ENCODE data around the gene UGT8.
"Not testable (repeated sequence)": the region's sequence is repeated elsewhere in the genome, so short reads cannot be mapped to it uniquely, and the experiment has no call there.

The UGT8 gene

DNA sequence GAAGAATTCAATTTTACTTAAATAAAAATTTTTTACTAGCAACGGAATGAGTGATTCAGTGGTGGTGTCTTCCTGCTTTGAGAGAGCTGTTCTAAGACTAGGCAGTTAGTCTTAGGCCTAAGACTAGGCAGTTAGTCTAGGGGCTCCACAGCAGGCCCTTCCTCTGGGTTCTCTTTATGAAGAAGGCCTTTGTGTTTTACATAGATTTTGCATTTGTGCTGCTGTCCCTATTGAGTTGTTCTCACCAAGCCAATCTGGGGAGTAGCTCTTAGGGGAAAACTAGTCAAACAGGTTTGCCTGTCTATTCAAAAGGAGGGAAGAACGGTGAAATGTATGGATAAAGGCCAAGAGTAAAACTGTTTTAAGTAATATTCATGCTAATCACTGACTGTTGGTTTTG lies 7.6 kb downstream of the UGT8 start:
- no peak for DNase-seq

DNA sequence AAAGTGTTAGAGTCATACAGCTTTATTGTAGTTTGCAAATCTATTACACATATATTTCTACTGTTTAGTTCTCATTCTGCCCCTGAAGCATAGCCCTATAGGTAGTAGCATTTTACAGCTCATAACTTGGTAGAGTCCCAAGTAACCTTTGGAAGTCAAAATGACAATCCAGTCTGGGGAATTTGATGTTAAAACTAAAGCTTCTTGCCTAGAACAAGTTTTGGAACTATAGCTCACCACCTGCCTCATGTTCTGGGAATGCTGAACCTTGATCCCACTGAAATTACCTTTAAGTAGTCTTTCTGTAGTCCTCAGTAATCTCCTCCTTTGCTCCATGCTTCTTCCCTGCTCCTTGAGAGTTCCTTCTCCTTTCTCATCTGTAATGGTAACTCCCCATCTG lies 8.4 kb downstream of the UGT8 start:
- DNase-seq, result no peak

DNA sequence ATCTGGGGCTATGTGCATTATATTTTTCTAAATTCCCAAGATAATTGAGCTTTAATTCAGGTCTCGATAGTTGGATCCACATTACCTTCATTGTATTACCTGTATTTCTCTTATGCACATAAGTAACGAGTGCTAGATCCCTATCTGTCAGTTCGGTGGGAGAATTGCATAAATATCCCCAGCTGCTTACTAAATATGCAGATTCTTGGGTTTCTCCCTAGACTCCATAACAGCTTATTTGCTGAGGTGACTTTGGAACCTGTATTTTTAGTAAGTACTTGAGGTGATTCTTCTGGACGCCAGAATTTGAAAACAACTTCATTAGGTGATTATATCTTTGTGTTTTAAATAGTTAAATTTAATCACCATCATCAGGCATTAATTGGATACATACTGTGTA lies 15.0 kb downstream of the UGT8 start:
- no peak for DNase-seq

DNA sequence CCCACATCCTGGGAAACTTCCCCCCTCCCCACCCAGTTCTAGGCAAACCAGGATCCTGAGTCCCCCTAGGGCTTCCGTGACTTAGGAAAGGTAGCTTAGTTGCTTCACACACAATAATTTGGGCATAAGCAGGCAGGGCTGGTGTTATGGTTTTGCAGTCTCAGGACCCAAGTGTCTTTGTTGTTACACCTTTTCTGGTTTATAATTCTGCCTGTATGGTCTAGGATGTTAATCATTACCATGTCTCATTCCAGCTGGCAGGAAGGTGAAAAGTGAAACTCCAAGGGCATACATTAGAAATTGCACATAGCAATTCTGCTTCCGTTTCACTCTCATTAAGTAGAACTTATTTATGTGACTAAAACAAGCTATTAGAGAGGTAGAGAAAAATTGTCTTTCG lies 16.8 kb downstream of the UGT8 start:
- no peak for DNase-seq

DNA sequence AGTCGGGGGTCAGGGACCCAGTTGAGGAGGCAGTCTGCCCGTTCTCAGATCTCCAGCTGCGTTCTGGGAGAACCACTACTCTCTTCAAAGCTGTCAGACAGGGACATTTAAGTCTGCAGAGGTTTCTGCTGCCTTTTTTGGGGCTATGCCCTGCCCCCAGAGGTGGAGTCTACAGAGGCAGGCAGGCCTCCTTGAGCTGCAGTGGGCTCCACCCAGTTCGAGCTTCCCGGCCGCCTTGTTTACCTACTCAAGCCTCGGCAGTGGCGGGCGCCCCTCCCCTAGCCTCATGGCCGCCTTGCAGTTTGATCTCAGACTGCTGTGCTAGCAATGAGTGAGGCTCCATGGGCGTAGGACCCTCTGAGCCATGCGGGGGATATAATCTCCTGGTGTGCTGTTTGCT lies 17.4 kb downstream of the UGT8 start:
- not testable (repeated sequence) for DNase-seq

DNA sequence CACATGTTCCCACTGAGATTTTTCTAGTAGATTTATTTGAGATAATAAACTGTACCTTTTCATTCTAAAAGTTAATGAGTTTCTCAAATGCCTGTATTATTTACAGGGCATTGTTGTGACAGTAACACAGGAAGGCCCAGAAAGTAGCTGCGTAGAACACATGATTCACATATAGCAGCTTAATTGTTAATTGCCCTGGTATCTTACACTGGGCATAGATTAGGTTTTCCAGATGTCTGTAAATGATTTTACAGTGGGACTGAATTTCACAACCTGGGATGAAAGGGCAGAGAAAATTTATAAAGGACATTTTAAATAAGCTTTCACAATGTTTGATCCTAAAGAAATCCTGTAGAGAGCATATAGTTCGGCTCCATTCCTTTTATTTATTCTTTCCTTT lies 27.6 kb downstream of the UGT8 start:
- DNase-seq, result no peak

DNA sequence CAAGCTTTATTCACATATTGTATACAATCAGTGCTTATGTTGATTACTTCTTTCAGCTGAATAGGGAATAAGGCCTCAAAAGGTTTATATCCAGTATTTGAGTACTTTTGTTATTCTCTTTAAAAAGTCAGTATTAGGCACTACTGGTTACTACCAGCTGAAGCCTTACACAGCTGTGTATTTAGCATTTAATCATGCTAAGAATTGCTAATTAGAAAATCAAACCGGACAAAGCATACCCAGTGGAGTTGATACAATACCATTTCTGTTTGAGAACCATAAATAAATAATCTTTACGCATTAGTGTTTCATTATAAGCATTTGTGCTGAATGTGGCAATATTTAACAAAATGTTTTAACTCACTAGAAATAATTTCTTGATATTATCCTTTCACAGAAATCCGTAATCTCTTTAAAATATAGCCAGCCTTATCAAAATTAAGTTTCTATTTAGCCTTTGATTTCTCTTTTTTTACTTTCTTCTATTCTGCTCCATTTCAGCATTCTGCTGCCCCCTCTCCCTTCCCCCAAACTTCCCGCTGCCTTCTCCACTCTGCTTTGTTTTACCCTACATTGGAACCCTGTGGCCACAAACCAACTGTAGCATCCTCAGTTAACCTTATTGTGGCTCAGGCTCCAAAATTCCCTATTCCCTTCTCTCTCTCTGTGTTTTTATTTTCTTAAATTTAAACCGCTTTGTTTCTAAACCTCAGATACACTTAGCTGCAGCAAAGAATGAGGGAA lies 37.8 kb downstream of the UGT8 start:
- DNase-seq, result no peak

DNA sequence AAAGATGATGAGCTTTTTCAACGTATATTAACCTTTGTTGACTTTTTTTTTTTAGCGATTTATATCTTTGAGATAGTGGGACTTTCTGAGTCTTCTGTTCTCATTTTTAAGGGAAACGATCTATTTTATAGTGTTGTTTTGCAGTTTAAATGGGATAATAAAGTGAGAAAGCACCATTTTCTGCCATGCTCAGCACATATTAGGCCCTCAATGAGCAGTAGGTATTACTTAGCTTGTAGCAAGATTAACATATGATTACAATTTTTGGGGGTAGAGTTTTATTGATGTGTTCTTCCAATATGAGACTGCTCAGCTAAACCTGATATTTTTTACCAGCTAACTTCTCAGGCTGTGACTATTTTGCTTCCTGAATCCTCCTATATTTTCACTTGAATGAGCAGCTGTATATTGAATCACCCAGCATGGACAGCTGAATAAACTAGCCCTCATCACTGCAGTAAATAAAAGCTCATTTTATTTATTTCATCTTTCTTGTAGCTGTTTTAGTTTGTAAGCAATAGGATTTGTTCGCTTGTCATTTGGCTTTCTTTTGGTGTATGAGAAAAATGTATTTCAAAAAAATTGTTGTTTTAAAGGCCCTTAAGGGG lies 43.7 kb downstream of the UGT8 start:
- no peak for DNase-seq

DNA sequence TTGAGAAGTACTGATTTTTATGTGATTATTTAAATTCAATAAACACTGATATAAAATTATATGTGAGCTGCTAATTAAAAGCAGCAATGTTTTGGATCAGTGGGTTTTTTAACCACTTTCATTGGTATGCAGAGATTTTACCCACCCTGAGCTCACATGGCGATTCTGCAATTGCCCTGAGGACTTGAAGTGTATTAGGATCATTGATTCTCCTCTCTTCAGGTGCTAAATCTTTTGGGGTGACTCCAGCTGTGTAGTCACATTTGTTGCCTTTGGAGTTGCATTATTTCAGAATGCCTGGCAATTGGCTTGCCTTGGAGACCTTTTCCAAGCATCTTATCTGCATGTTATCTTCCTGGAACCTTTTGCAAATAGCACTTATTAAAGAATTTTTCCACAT lies 51.3 kb downstream of the UGT8 start:
- DNase-seq, result no peak

DNA sequence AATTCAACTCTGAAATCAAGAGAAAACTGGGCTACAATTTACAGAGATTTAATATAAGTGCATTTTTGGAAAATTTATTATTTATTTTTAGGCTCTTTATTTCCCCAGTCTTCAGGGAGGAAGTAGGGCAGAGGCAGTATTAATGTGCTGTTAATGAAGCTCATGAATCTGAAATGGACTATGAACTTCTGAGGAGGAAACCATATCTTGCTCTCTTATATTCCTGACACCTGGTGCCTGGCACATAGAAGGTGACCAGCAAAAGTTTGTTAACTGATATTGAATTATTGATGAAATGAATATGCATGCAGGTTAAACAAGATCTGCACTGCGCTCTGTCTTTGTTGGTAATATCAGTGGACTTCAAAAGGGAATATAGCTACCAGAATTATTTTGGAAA lies 55.1 kb downstream of the UGT8 start:
- DNase-seq, result no peak

DNA sequence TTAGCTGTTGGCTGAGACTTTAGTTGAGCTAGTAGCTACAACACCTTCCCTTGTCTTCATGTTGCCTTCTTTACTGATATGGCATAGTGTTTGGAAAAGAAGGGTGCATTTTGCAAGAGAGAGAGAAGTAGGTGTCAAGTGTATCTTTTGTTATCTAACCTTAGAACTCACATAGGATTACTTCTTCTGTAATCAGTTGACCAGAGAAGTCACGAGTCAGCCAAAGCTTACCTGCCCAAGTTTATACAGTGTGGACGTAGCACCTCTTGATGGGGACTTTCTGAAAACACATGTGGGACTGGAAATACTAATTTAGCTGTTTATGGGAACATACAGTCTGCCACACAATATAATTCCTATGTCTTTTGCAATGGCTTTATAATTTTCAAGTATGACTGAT lies 56.0 kb downstream of the UGT8 start:
- no peak for DNase-seq

DNA sequence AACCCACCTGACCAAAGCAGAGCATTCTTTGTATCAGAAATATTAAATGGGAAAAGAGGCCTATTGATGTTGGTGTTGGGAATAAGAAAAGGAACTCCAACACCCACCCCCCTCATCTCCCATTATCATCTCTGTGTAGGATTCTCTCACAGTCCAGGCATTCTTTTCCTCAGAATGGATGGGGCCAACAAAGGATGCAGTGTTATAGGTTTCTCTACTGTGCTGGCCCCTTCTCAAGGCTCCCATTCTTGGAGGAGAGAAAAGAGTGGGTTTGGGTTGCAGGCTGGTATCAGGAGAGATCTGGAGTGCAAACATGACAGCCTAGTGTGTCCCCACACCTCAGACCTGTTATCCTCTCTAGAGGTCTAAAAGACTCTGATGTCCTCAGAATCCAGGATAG lies 59.6 kb downstream of the UGT8 start:
- DNase-seq, result no peak

DNA sequence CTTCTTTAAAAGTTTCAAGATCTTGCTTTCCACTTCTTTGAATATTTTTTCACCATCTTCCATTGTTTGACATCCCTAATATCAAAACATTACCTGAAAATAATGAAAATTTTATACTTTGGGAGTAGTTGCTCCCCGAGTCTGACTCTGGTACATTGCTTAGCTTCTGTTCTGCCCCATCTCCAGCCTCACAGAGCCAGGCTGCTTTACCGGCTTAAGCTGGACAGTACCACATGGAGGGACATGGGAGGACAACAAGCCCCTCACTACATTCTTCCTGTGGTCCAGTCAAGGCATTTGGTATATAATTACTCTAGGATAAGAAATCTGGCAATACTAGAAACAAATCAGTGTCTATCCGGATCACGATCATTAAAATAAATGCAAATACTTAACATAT lies 60.2 kb downstream of the UGT8 start:
- no peak for DNase-seq

DNA sequence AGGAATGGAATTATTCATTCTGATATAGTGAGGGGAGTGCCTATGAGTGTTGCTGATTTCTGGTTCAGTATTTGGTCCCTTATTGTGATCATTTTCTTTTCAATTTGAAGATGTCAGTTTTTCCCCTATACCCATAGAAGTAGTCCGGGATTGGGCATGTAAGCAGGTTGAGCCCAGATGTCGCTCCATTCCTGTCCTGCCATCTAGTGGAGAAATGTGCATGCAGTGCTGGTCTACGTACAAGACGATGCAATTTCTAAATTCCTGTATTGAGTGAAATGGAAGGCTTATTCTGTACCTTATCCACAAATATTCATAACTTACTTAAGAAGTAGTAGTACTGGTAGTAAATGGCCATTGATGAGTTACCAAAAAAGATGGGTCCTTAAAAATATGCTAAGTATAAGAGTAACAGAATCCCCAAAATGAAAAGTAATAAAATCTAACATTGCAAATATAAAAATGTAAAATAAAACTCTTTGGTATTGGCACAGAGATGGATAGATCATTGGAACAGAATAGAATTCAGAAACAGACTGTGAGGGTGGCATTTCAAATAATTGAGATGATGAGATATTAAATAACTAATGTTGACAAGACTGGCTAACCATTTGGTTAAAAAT lies 60.9 kb downstream of the UGT8 start:
- DNase-seq, result peak; percentile 32

DNA sequence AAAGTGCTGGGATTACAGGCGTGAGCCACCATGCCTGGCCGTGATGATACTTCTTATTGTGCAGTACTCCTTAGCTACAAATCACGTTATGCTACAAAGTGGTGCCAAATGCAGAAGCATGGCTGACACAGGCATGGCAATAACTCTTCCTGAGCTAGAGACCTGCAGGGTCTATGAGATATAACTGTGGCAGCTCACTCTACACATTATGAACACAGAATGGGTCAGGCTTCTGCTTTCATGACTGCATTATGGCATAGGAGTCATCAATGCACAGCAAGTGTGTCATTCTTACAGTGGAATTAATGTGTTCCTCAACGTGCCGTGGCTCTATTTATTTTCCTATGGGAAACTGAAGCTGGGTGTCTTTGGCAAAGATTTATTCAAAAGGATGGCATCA lies 64.5 kb downstream of the UGT8 start:
- no peak for DNase-seq

DNA sequence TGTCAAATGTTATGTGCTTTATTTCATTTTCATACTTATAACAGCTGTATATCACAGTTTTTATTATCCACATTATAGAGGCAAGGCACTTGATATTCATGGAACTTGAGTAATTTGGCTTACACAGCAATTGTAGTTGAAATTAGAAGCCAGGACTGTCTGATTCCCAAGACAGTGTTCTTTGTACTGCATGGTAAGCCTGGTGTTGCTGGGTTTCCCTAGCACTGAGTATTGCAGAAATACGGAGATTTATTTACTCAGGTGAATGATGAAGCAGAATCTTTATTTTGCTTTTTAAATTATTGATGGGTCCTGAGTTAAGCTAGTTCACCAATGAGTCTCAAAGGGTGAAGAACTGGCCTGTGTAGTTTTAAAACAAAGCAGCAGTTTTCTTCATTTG lies 70.0 kb downstream of the UGT8 start:
- no peak for DNase-seq

DNA sequence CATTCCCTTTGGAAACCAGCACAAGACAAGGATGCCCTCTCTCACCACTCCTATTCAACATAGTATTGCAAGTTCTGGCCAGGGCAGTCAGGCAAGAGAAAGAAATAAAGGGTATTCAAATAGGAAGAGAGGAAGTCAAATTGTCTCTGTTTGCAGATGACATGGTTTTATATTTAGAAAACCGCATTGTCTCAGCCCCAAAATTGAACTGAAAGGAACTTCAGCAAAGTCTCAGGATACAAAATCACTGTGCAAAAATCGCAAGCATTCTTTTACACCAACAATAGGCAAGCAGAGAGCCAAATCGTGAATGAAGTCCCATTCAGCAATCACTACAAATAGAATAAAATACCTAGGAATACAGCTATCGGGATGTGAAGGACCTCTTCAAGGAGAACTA lies 72.1 kb downstream of the UGT8 start:
- not testable (repeated sequence) for DNase-seq

DNA sequence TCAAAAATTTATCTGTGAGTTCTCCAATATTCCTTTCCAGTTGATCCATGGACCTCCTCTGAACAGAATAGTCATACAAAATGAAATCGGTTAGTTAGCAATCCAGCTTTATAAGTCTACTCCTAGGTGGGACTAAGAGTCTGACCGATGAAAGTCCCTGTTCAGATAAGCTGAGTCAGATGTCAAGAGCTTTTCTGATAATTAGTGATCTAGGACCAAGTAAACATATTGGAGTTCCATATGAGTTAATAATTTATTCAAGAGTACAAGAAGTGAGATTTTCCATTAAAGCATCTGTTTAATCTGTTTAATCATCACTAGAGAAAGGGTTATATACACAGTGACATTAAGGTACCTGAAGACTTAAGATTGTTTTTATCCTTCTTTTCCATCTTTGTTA lies 74.7 kb downstream of the UGT8 start:
- DNase-seq, result no peak

DNA sequence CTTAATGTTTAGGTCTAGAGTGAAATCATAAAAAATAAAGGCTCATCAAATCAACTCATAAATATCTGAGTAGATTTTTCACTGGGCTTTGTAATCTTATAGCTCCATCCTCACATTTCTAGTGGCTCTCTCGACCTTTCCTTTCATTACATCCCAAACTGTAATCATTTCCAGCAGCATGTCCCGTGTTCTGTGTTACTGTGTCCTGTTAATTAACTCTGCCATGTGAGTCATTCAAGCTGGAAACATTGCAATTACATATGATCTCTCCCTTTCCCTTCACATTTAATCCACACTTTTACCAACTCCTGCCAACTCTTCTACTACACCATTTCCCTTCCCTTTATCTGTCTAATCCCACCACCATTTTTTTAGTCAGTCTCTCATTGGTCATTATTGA lies 75.5 kb downstream of the UGT8 start:
- no peak for DNase-seq

DNA sequence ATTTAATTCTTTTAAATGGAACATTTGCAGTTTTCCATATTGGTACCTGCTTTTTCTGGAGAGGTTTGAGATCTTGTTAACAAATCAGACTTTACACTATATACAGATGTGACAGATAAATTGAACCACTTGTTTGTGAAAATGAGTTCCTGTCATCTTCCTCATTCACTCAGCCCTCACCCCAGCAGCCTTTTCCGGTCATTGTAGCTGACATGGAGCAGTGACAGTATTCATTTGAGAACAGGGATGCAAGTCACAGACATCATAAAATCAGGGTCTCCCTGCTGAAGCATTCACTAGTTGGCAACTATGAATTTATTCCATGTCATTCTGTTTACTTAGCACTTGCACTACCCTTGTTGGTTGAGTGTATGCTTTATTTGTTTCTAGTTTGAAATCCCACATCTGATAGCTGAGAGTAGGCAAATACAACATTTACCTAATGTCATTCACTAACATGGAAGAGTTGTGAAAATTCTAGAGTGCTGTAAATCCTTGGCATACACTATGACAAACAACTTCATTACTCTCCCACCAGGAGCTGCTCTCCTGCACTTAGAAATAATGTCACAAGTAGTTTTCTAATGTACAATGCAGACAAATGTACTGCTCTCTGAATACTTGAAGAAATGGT lies 78.9 kb downstream of the UGT8 start:
- DNase-seq, result no peak

DNA sequence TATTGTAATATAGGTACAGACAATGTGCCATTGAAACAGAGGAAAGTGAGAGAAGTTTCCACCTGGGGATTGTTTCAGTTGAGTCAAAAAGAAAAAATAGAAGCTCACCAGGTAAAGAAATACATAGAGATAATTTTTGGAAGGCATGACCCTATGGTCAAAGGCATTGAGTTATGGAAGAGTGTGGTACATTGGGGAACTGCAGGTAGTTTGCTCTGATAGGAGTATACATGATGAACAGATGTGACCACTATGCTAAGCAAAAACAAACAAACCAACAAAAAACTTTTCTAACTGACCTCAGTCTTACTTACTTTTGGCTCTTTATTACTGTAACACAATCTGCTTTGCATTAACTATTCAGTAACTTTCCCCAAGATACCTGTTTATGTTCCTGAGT lies 85.9 kb downstream of the UGT8 start:
- DNase-seq, result no peak

DNA sequence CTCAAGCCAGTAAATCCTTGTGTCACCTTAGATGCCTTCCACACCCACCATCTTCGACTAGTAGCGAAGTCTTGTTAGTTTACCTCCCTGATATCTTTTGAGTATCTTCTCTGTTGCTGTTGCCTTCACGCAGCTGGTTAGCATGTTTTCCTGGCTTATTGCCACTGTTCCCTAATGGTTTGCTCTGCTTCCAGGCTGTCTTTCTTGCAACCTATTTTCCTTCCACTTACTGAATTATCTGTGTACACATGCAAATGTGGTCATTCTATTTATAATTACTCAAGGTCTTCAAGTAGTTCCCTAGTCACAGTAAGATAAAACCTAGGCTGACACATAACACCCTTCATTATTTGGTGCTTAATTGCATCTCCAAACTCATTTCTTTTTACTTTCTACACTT lies 89.5 kb downstream of the UGT8 start:
- no peak for DNase-seq

DNA sequence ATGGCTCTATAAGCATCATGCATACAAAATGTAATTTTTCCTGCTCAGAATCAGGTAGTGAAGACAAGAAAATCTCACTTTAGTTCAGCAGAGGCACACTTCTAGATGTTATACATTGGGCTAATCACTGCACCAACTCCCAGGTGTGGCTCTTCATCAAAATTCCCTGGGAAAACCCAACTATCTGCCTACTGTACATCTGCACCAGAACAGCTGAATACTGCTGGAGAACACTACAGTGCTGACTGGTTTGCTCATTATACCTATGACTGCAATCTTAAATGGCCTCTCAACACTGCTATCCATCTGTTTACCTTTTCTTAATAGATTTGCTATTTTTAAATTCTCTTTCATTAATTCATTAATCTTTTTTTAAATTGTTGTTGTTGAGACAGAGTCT lies 92.0 kb downstream of the UGT8 start:
- no peak for DNase-seq

DNA sequence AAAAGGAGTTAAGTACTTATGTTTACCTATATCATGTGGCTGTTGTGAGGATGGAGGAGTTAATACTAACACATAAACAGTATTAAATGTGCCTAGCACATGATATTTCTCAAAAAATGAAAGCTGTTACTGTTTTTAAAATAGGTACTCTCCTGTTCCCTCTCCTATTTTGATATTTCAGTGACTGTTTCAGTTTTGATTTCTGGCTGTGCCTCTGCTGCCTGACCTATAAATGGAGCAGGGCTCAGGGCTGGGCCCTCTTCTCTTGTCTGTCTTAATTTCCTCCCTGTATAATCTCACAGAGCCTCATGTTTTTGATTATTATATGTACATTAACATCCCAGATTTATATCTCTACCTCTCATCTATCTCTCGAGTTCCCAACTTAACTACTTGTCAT lies 93.3 kb downstream of the UGT8 start:
- DNase-seq, result no peak

Data from CD4-positive, alpha-beta T cell treated with Interleukin-15 for 1 hour (primary cell).